ENCODE data around the gene AUTS2.

GRCh38 chr7:69946901-69947300 lies 348.6 kb downstream of the AUTS2 start:
- TF ChIP-seq SP1 (IDR thresholded peaks at IDR 0.05) (no peak), CTCF (IDR thresholded peaks at IDR 0.05; ENCODE audit: low read depth, low read length, missing input control) (no peak), REST (IDR thresholded peaks at IDR 0.05) (no peak), FOXA1 (IDR thresholded peaks at IDR 0.05) (no peak)
- TF ChIP-seq, protein P1, sequence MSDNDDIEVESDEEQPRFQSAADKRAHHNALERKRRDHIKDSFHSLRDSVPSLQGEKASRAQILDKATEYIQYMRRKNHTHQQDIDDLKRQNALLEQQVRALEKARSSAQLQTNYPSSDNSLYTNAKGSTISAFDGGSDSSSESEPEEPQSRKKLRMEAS (IDR thresholded peaks at IDR 0.05): no peak
